HG03196 (cell line): Measurements from ENCODE around the gene CA5B.
"Not testable (repeated sequence)": the region's sequence is repeated elsewhere in the genome, so short reads cannot be mapped to it uniquely, and the experiment has no call there.

Experiments used
- ATAC-seq: cut with Tn5 transposase; IDR thresholded peaks from one replicate; pipeline ENCODE4 v1.9.1; 2021; ENCODE audit not compliant: unreplicated experiment

CA5B gene

DNA sequence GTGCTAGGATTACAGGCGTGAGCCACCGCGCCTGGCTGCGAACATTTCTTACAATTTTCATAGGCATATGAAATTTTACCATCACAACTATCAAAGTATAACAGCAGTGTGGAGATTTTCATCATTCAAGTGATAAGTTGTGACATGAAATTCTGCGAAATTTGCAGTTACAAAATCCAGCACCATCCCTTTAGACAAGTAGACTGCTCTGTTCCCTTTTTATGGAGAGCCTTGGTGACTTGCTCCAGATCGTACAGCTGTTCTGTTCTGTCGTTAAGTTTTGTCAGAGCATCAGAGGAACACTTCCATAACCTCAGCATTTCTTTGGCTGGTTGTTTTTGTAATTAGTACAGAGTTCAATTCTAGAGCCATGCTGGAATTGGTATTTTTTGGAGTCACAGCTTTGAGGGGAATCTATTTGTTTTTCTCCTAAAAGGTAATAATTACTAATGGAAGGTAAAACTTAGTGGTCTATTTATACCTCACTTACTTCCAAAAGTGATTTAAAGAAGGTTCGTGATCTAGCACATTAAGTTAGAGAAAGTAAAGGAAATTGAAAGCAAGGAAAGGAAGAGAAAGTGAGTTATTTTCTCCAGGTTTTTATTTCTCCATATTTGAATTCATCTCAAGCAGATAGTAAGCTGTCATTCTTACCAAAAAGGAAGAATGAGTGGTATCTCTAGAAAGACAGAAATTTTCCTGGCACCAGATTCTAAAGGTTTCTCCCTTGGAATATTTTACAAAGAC lies 74.3 kb downstream of the CA5B start:
- no peak for ATAC-seq

DNA sequence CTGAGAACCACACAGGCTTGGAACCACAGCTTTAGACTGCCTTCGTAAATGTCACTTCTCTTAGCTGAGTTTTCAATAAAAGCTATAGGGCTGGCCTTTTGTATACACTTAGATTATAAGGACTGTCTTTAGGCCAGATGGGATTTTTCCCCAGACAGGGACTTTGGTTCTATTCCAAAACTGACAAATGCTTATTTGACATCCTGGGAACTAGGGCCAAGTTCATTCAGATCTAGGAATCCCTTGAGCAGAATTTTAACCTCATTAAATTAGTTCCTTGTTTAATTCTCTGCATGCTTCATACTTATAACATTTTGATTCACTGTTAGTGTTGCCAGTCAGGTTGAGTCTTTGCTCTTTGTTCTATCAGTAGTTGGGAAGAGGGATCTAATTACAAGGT lies 75.3 kb downstream of the CA5B start:
- no peak for ATAC-seq

DNA sequence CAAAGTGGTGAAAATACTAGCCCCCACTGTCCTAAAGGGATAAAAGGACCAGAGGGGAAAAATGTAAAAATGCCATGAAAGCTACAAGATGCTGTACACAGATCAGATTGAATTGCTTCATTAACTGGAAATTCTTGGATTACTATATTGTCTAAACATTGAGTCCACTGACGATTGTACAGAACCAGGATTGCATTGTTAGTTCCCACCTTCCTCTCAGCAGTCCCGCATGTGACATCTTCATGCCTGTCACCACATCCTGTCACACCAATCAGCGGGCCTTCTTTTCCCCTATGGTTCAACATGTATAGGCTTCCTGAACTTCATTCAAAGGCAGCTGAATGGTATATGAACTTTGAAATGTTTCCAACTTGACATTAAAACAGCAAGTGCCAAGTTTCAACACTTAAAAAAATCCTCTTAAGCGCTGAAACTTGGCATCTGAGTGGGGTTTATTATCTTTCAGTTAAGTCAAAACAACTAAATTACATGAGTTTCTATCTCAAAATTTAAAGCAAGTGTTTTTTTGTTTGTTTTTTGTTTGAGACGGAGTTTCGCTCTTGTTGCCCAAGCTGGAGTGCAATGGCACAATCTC lies 76.8 kb downstream of the CA5B start:
- no peak for ATAC-seq

DNA sequence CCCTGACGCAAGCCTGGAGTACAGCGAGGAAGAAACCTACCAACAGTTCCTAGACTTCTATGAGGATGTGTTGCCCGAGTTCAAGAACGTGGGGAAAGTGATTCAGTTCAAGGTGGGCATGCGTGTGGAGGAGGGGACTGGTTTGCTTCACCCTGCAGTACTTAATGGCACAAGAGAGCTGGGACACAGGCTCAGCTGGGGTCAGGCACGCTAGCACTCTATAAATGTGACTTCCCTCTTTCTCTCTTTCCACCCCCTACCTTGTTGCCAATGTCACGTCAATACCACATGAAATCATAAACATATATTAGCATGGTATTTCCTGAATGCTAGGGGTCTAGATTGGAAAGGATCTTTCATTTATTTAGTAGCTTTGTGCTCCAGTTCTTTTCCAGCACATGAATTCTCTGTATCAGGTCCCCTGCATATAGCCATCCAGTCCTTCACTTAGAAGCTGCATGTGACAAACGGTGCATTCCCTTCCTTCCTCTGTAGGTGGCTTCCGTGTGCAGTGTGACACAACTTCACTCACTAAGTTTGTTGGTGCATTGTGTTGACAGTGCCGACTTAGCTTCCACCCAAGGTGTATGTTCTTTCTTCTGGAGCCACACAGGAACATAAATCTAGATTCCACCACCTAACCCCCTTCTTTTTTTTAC lies 77.8 kb downstream of the CA5B start:
- ATAC-seq, result no peak

DNA sequence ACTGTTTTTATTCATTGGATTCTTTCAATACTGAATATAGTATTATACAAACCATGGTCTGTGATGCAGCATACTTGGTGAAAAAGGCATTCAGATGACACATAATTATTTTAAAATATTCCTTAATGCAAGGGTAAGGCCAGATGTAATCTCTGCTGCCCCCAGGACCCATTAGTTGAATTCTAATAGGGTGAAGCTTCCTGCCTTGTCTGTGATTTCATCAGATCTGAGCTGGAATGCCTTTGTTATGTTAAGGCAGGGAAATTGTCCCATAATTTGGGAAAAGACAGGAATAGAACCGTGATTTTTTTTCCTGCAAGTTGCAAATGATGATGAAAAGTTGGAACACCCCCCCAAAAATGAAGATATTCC lies 78.4 kb downstream of the CA5B start:
- no peak for ATAC-seq

DNA sequence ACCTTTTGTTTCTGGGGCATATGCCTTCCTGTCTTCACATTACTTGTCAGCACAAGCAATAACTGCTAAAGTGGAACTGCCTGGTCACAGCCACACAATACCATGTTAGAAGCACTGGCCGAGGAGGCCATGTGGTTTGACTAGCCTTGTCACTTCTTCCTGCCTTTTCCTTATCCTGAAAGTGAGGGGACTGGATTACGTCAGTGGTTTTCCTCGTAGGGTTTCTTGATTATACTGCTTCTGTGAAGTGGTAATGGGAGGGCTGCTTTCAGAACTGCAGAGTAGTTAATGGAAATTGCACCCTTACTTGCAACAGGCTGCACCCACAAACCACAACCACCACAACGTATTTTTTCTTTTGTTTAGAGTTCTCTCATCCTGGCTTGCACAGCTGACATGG lies 78.8 kb downstream of the CA5B start:
- no peak for ATAC-seq

DNA sequence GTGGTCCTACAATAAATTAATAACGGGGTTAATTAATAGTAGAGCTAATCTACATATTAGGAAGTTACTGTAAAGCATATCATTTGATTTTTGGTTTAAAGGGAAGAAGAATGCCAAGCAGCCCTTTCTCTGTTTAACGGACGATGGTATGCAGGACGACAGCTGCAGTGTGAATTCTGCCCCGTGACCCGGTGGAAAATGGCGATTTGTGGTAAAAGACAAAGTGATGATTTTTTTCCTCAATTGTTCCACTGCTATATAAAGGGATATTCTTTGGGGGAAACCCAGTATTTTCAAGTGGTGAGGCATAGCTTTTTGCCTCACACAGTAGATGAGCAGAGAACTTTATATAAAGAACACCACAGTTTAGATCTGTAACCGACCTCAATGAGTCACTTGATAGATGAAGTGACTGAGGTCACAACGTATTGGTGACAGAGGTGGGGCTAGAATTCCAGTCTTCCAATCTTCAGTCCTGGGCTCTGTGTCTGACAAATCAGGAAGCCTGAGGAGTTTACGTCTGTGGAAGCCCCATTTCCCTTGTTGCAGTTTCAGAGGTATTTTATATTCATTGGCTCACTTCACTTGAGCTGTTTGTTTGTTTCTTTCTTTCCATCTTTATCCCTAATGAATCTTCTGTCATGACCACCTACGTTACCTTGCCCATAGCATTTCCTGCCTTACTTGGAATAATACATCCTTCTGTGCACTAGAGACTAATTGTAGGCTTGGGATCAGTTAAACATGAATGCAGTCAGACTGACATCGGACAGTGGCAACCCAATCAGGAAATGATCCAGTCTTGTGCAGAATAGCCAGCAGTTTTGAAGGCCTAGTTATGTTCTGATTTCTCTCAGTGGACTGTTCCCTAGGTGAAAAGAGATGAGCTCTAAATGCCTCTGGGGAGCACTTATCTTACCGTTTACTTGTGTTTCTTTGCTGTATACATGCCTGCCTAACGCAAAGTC lies 82.3 kb downstream of the CA5B start:
- ATAC-seq, result no peak

DNA sequence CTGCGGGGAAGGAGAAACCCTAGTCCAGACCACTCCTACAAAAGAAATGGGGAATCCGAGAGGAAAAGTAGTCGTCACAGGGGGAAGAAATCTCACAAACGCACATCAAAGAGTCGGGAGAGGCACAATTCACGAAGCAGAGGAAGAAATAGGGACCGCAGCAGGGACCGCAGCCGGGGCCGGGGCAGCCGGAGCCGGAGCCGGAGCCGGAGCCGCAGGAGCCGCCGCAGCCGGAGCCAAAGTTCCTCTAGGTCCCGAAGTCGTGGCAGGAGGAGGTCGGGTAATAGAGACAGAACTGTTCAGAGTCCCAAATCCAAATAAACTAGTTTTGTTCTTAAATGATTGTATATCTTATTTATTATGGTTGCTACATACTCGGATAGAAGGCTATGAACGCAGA lies 84.9 kb downstream of the CA5B start:
- ATAC-seq, result no peak

DNA sequence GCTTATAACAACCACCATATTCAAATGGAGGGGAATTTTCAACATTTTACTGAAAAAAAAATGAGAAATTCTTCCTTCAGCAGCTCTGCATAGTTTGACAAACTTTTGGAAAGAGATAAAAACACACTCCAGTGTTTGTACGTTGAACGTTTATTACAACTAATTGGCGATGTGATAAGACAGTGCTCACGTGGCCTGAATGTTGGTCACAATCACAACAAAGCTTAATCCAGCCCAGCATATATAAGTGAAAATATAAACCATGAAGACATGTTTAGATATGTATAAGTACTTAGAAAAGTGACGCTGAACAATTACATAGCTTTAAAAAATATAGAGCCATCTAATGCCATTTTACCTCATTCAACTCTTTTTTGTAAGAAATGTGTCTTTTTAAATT lies 87.9 kb downstream of the CA5B start:
- ATAC-seq, result no peak

DNA sequence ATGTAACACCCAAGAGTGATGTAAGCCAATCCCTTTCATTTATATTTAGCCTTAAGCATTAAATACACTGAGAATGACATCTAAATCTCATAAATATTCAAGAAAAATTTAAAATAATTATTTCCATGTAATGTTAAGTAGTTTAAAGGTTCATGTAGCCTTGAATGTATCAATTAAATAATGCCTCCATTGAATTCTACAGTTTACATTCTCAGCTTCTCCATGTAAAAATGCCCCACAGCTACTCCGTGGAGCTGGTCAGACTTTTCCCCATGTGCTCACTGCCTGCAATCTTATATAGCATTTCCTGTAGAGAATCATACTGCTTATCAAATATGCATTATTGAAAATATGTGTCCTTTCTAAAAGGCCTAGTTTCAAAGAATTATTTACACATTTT lies 91.1 kb downstream of the CA5B start:
- no peak for ATAC-seq

DNA sequence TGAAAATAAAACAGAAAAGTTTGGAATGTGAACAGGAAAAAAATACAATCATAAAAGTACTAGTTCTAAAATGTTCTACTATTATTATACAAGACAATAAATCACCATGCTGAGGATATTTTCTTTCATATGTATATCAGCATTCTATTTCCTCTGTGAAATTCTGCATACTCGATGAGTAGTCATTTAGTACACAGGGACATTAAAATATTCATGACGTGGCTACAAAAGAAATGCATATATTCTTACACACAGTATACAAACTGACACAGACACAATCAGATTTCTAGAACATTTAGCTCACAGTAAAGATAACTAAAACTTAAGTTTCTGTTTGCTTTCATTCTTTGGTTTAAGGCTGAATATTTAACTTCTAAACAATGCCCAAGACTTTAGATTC lies 93.3 kb downstream of the CA5B start:
- ATAC-seq, result not testable (repeated sequence)

DNA sequence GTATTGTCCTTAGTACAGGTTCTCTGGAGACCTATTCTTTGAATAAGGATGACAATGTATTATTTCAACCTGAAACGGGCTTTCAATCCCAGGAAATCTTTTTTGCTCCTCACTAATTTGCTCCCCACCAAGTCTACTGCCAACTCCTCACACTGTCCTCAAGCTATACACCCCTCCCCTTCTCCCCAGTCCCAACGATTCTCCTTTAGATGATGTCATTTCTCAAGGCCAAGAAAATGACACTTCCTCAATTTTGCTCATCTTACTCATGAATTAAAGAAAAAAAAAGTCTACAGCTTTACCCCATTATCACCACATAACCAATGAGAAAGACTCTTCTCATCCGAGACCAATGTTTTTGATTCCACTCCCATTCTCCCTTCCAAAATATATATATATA lies 96.0 kb downstream of the CA5B start:
- ATAC-seq, result no peak

DNA sequence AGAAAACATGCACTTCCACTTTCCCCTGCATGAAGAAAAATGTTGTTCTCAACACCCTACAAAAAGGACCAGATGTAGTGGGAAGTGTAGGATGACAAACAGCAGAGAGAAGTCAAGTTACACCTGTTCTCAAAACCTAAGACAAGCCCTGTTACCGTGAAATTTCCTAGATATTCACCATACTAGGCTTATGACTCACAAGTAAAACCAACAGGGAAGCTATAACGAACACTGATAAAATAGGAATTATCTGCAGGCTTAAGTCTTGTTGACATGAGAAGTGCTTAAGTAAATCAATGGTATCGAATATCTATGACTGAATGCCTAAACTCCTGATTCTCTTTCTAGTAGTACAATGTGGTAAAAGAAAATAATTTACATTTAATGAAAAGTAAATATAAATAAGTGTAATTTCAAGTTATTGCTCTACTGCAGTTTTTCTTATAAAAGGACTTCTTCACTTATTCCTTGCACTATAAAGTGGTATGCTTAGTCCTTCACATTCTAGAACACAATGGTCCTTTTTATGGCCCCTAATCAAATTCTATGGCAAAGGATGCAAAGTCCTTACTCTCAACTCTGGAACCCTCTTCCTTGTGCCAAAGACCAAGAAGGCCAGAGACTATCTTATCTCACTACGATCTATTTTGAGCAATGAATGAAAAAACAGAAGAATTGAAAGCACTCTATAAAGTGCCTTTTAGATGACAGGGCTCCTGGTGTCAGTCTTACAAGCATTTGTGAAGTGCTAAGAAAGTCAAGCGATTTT lies 96.9 kb downstream of the CA5B start:
- ATAC-seq, result no peak
